GM13977 (cell line): ENCODE data around the gene STK24.

Experiments
- DNase-seq: peaks from one replicate; pipeline ENCODE4 v3.0.0; 2012; ENCODE audit warnings: low spot score
- in situ Hi-C: fragments of 300-500 bp; cut with MboI; formaldehyde crosslinking; loops from one replicate; pipeline ENCODE4 v1.12.0; 2022; ENCODE audit warnings: low sequenced_read_pairs, low pct_unique_long_range_greater_than_20kb, mixed read lengths, inconsistent platforms; ENCODE audit not compliant: unreplicated experiment
- TF ChIP-seq, protein P1 (sequence below): IDR thresholded peaks from 2 replicates; pipeline ENCODE4 v1.5.1; 2012; ENCODE audit warnings: mild to moderate bottlenecking, control low read depth; ENCODE audit not compliant: insufficient read depth; ENCODE audit errors: extremely low read depth, missing control alignments

Gene STK24

DNA sequence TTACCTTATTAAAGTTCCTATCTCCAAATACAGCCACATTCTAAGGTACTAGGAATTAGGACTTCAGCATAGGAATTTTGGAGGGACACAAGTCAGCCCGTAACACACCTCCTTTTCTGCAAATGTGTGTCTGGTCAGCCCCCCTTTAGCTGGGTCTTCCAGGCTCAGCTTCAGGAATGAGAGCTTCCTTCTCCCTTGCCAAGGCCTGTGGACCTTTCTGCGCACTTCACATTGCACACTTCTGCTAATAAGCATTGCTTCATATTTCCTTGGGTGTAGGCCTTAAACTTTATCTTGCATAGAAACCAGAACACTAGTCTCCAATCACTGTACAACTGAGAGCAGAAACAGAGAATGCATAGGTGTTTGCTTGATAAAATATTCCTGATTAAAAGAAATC is 4.5 kb upstream of the STK24 start:
- TF ChIP-seq, protein P1, sequence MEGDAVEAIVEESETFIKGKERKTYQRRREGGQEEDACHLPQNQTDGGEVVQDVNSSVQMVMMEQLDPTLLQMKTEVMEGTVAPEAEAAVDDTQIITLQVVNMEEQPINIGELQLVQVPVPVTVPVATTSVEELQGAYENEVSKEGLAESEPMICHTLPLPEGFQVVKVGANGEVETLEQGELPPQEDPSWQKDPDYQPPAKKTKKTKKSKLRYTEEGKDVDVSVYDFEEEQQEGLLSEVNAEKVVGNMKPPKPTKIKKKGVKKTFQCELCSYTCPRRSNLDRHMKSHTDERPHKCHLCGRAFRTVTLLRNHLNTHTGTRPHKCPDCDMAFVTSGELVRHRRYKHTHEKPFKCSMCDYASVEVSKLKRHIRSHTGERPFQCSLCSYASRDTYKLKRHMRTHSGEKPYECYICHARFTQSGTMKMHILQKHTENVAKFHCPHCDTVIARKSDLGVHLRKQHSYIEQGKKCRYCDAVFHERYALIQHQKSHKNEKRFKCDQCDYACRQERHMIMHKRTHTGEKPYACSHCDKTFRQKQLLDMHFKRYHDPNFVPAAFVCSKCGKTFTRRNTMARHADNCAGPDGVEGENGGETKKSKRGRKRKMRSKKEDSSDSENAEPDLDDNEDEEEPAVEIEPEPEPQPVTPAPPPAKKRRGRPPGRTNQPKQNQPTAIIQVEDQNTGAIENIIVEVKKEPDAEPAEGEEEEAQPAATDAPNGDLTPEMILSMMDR = no peak
- in situ Hi-C loops = no loop called here
- no peak for DNase-seq

GRCh38 chr13:98580420-98580819 is 3.5 kb upstream of the STK24 start:
- DNase-seq = no peak
- in situ Hi-C loops = no loop called here
- TF ChIP-seq, protein P1 = no peak

GRCh38 chr13:98577836-98578285 is 954 bp upstream of the STK24 start:
- TF ChIP-seq, protein P1 = no peak
- DNase-seq = no peak
- in situ Hi-C loops = no loop called here

- TF ChIP-seq, protein P1 = no peak
- DNase-seq = peak; percentile 60
- in situ Hi-C loops = no loop called here
Observed at GRCh38 chr13:98576200-98576945, 534 bp downstream of the STK24 start.

DNA sequence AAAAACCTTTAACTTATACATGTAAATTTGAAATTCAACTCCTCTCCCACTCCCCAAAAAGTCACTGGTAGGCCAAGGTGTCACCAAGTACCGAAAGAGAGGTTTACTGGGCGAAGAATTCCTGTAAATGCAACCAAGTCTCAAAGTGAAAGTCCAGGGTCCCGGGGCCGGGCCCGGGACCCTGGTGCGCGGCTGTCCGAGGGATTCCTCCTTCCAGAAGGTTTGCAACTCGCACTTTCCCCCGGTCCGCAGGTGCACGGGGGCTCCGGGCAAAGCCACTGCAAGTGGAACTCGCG is 1.1 kb downstream of the STK24 start:
- in situ Hi-C loops = no loop called here

DNA sequence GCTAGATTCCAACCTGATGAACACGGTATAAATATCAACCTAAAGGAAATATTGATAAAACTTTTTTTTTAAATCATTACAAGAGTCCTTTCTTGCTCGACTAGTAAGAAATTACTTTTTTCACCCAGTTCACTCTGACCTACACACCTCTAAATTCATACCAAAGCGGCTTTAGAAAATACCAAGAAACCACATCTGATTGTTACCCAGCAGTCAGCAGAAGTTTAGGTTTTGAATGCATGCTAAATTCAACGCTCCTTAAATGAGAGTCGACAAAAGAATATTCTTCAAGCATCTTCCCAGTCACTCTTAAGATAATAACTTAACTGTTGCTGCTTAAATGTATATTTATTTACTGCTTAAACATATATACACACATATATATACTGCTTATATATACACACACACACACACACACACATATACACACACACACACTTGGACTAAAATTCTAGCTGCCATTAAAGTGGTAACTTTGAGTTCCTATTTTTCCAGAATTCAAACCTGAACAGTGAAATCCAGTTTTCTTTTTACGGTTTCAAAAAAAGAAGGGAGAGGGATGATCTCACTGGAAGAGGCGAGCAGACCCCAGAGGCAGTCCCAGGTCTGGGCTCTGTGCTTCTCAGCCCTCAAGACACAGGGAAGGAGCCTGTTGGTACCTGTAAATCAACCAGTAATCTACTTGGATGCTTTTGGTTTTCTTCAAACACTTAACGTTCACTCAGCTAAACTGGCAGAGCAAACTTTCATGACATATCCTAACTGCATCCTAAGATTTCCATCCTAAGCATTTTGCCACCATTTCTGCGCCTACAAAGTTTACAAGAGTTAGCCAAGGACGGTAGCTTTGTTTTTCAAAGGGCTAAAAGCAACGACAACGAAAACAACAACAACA is 1.7 kb downstream of the STK24 start:
- in situ Hi-C loops = no loop called here
- TF ChIP-seq, protein P1 = no peak
- no peak for DNase-seq

More for the DNA sequence above, 1.1 kb downstream of the STK24 start:
- TF ChIP-seq, protein P1 = no peak
- no peak for DNase-seq
